GM12872 (cell line): ENCODE data around the gene BICC1.

Experiments
- TF ChIP-seq, protein P1 (sequence below): IDR thresholded peaks from 3 replicates; pipeline ENCODE4 v1.5.1; 2011; ENCODE audit warnings: low read depth, mild to moderate bottlenecking, low read length, moderate library complexity; ENCODE audit not compliant: insufficient read depth

Gene BICC1

DNA sequence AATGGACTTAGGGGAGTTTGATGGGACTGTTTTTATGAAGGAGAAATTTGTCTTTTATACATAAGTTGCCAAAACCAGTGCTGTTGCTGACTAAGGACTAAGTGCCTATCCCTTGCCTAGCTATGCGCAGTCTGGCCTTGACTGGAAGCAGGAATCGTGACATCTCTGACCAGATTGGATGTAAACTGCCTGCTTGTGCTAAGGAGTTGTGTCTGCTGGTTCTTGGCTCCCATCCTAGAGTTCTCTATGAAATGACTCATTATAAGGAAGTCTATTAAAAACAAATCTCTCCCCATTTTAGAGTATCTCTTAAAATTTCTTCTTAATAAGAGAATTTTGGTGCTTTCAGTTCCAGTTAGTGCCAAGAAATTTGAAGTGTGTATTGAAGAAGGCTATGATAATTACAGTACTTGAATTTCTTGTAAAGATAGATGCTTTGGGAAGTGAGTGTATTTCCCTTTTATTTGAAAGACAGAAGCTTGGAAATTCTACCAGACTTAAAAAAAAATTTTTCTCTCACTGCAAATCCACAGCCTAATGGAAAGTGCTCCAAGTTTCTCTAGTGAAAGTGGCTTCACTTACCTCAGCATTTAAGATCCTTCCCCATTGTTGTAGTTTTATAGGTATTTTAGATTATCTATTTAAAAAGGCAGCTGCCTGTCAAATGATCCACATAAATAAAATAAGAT, 77.6 kb downstream of the BICC1 start:
- TF ChIP-seq, protein P1, sequence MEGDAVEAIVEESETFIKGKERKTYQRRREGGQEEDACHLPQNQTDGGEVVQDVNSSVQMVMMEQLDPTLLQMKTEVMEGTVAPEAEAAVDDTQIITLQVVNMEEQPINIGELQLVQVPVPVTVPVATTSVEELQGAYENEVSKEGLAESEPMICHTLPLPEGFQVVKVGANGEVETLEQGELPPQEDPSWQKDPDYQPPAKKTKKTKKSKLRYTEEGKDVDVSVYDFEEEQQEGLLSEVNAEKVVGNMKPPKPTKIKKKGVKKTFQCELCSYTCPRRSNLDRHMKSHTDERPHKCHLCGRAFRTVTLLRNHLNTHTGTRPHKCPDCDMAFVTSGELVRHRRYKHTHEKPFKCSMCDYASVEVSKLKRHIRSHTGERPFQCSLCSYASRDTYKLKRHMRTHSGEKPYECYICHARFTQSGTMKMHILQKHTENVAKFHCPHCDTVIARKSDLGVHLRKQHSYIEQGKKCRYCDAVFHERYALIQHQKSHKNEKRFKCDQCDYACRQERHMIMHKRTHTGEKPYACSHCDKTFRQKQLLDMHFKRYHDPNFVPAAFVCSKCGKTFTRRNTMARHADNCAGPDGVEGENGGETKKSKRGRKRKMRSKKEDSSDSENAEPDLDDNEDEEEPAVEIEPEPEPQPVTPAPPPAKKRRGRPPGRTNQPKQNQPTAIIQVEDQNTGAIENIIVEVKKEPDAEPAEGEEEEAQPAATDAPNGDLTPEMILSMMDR = no peak

- TF ChIP-seq, protein P1 = no peak
Observed at GRCh38 chr10:58590924-58591323, 78.3 kb downstream of the BICC1 start.

- TF ChIP-seq, protein P1 = no peak
Observed at GRCh38 chr10:58593008-58593407, 80.3 kb downstream of the BICC1 start.

DNA sequence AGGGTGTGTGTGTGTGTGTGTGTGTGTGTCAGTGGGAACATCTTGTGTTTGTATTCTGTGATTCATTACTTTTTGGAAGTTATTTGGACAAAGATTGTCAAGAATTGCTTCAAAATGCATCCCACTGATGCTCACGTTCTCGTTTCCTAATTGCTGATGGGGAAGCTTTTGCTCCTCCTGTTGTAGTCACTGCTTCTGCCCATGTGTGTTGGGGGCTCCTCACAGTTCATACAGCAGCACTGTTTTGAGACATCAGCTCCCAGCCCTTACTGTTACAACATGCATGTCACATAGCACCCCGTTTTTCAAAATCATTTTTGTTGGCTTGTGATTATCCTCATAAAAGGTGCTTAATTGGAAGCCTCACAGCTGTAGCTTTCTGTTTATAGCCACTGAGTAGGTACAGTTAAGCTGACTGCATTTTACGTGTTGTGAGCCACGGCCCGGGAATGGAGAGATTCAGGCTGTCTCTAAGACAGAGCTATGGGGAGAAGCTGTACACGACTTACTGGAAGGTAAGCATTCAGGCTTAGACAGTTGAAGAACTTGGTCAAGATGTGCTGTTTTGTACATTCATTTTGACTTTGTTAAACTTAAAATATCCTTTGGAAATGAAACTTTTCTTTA, 87.4 kb downstream of the BICC1 start:
- TF ChIP-seq, protein P1 = no peak

DNA sequence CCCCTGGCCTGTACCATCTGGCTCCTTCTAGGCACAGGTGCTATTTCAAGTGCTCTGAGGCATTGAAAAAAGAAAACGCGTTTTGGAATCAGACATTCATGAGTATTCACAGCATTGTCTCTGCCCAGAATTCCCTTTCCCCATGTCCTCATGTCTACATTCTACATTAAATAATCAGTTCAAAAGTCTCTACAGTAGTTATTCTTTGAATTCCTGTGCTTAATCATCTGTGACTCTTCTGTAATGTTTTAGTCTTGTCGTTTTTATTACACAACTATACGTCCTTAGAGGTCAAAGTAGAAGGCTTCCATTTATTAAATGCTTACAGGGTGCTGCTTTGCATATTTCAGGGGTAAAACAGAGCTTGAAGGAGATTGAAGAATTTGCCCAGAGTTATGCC, 95.7 kb downstream of the BICC1 start:
- TF ChIP-seq, protein P1 = no peak

GRCh38 chr10:58608826-58609531, 96.3 kb downstream of the BICC1 start:
- TF ChIP-seq, protein P1 = no peak

- TF ChIP-seq, protein P1 = no peak
Observed at GRCh38 chr10:58609532-58610150, 97.0 kb downstream of the BICC1 start.
